Measurements from ENCODE around the gene CCN5.

- TF ChIP-seq CTCF (IDR thresholded peaks at IDR 0.05; ENCODE audit: low read depth, low read length) (no peak), POLR2A (IDR thresholded peaks at IDR 0.05; ENCODE audit: extremely low read depth, insufficient read length) (no peak), MYC (IDR thresholded peaks at IDR 0.05; ENCODE audit: low read depth, low read length) (no peak)
- TF ChIP-seq, protein P1, sequence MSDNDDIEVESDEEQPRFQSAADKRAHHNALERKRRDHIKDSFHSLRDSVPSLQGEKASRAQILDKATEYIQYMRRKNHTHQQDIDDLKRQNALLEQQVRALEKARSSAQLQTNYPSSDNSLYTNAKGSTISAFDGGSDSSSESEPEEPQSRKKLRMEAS (IDR thresholded peaks at IDR 0.05; ENCODE audit: low read depth, low read length), result no peak
Measured at GRCh38 chr20:44700306-44700705, 14.9 kb upstream of the CCN5 start.
